ENCODE results near the gene CUX1.

Gene CUX1

DNA sequence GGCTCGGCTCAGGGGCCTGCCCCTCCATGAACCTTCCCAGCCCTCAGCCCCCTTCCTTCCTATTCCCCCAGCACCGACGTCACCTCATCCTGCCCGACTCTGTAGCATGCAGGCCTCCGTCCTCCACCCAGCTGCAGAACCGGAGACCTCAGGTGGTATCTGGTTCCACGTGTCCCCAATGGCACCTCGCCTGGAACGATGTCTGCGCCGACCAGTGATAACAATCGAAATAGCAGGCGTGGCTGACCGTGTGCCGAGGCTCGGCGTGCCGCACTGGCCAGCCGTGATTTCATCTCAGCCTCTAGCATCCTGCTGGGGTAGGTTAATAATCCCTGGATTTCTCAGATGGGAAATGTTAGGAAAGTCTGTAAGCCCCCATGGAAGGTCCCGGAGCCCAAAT, 171.7 kb downstream of the CUX1 start:
- TF ChIP-seq, protein P1, sequence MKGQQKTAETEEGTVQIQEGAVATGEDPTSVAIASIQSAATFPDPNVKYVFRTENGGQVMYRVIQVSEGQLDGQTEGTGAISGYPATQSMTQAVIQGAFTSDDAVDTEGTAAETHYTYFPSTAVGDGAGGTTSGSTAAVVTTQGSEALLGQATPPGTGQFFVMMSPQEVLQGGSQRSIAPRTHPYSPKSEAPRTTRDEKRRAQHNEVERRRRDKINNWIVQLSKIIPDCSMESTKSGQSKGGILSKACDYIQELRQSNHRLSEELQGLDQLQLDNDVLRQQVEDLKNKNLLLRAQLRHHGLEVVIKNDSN (IDR thresholded peaks at IDR 0.05), result no peak
- TF ChIP-seq TEAD4 (IDR thresholded peaks at IDR 0.05) (no peak), CEBPB (IDR thresholded peaks at IDR 0.05) (no peak), EP300 (IDR thresholded peaks at IDR 0.05; ENCODE audit: borderline replicate concordance) (no peak), TAF1 (IDR thresholded peaks at IDR 0.05; ENCODE audit: low read depth) (no peak), YY1 (IDR thresholded peaks at IDR 0.05; ENCODE audit: low read depth) (no peak), EGR1 (IDR thresholded peaks at IDR 0.05) (no peak), TCF12 (IDR thresholded peaks at IDR 0.05; ENCODE audit: low read depth) (no peak), ZBTB7A (IDR thresholded peaks at IDR 0.05; ENCODE audit: low read depth) (no peak), NFIC (IDR thresholded peaks at IDR 0.05) (no peak), RAD21 (IDR thresholded peaks at IDR 0.05; ENCODE audit: low read depth) (no peak)
- TF ChIP-seq, protein P2, sequence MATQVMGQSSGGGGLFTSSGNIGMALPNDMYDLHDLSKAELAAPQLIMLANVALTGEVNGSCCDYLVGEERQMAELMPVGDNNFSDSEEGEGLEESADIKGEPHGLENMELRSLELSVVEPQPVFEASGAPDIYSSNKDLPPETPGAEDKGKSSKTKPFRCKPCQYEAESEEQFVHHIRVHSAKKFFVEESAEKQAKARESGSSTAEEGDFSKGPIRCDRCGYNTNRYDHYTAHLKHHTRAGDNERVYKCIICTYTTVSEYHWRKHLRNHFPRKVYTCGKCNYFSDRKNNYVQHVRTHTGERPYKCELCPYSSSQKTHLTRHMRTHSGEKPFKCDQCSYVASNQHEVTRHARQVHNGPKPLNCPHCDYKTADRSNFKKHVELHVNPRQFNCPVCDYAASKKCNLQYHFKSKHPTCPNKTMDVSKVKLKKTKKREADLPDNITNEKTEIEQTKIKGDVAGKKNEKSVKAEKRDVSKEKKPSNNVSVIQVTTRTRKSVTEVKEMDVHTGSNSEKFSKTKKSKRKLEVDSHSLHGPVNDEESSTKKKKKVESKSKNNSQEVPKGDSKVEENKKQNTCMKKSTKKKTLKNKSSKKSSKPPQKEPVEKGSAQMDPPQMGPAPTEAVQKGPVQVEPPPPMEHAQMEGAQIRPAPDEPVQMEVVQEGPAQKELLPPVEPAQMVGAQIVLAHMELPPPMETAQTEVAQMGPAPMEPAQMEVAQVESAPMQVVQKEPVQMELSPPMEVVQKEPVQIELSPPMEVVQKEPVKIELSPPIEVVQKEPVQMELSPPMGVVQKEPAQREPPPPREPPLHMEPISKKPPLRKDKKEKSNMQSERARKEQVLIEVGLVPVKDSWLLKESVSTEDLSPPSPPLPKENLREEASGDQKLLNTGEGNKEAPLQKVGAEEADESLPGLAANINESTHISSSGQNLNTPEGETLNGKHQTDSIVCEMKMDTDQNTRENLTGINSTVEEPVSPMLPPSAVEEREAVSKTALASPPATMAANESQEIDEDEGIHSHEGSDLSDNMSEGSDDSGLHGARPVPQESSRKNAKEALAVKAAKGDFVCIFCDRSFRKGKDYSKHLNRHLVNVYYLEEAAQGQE (IDR thresholded peaks at IDR 0.05; ENCODE audit: low read depth), result no peak
- TF ChIP-seq, protein P3, sequence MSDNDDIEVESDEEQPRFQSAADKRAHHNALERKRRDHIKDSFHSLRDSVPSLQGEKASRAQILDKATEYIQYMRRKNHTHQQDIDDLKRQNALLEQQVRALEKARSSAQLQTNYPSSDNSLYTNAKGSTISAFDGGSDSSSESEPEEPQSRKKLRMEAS (IDR thresholded peaks at IDR 0.05), result no peak

DNA sequence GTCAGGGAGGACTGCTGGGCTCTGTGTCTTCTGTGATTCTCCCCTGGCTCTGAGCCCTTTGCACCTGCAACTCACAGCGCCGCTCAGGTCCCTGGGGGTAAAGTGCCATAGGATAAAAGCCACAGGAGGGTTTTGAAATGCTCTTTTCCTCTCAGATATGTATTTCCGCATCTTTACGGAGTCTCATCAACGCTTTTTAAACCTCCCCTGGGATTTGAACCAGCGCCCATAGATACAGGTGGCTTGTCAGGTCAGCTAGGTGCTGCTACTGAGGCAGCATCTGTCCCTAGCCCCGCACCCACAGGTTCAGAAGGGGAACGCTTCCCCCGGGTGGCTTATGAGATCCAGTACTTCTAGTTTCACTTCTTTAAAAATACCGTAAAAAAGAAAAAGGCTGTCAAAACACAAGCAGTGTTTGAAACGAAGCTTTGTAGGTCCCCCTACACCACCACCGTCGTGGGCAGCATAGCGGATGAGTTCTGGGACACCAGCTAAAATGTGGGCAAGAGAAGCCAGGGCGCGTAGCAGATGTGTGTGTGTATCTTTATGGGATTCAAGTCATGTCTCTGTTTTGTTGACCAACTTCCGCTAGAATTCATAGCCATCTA, 173.5 kb downstream of the CUX1 start:
- TF ChIP-seq RAD21 (IDR thresholded peaks at IDR 0.05; ENCODE audit: low read depth) (no peak), TCF12 (IDR thresholded peaks at IDR 0.05; ENCODE audit: low read depth) (no peak), FOXM1 (IDR thresholded peaks at IDR 0.05; ENCODE audit: borderline replicate concordance, low read depth) (no peak), EP300 (IDR thresholded peaks at IDR 0.05; ENCODE audit: borderline replicate concordance) (no peak), ZBTB7A (IDR thresholded peaks at IDR 0.05; ENCODE audit: low read depth) (no peak), EGR1 (IDR thresholded peaks at IDR 0.05) (no peak), CEBPB (IDR thresholded peaks at IDR 0.05) (no peak), TEAD4 (IDR thresholded peaks at IDR 0.05) (no peak)
- TF ChIP-seq, protein P3 (IDR thresholded peaks at IDR 0.05), result no peak
- TF ChIP-seq, protein P1 (IDR thresholded peaks at IDR 0.05), result no peak
- TF ChIP-seq, protein P2 (IDR thresholded peaks at IDR 0.05; ENCODE audit: low read depth), result no peak

DNA sequence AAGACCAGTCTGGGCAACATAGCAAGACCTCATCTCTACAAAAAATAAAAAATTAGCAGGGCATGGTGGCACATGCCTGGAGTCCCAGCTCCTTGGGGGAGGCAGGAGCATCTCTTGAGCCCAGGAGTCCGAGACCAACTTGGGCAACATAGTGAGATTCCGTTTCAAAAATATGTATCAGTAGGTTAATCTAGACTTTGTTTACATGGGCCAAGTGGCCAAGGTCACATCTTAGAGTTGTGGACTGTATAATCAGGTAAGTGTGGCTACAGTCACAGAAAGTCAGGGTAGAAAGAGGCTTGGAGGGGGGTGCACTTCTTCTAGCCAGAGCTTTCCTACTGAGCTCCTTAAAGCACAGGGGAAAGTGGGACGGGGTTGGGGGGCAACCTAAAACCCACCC, 174.4 kb downstream of the CUX1 start:
- TF ChIP-seq, protein P2 (IDR thresholded peaks at IDR 0.05; ENCODE audit: low read depth), result no peak
- TF ChIP-seq, protein P1 (IDR thresholded peaks at IDR 0.05), result no peak
- TF ChIP-seq NFIC (IDR thresholded peaks at IDR 0.05) (no peak), TCF12 (IDR thresholded peaks at IDR 0.05; ENCODE audit: low read depth) (no peak), CEBPB (IDR thresholded peaks at IDR 0.05) (no peak), RAD21 (IDR thresholded peaks at IDR 0.05; ENCODE audit: low read depth) (no peak), FOXM1 (IDR thresholded peaks at IDR 0.05; ENCODE audit: borderline replicate concordance, low read depth) (no peak), TEAD4 (IDR thresholded peaks at IDR 0.05) (no peak), YY1 (IDR thresholded peaks at IDR 0.05; ENCODE audit: low read depth) (no peak), EP300 (IDR thresholded peaks at IDR 0.05; ENCODE audit: borderline replicate concordance) (no peak), ZBTB7A (IDR thresholded peaks at IDR 0.05; ENCODE audit: low read depth) (no peak), EGR1 (IDR thresholded peaks at IDR 0.05) (no peak), CREB1 (IDR thresholded peaks at IDR 0.05; ENCODE audit: low read depth) (no peak), TAF1 (IDR thresholded peaks at IDR 0.05; ENCODE audit: low read depth) (no peak)
- TF ChIP-seq, protein P3 (IDR thresholded peaks at IDR 0.05), result no peak
